Jurkat, Clone E6-1 (cell line): ENCODE results near the gene PGLYRP4.
"Not testable (repeated sequence)": the region's sequence is repeated elsewhere in the genome, so short reads cannot be mapped to it uniquely, and the experiment has no call there.

Source experiments
- DNase-seq: peaks from one replicate; pipeline ENCODE4 v3.0.0-alpha.2; 2011; ENCODE audit warnings: low read depth, low spot score
- H3K4me3 ChIP-seq: 2 replicates; pipeline ENCODE4 v1.5.1; 2011; ENCODE audit warnings: mild to moderate bottlenecking, low read length, control low read depth, moderate library complexity

Gene PGLYRP4

GRCh38 chr1:153359241-153359640 lies 10.6 kb upstream of the PGLYRP4 start:
- DNase-seq: no peak
- H3K4me3 ChIP-seq: no peak overlapping the region

- H3K4me3 ChIP-seq: no peak overlapping the region
- DNase-seq: no peak
These were observed 10.0 kb upstream of the PGLYRP4 start for GRCh38 chr1:153358691-153358975.

DNA sequence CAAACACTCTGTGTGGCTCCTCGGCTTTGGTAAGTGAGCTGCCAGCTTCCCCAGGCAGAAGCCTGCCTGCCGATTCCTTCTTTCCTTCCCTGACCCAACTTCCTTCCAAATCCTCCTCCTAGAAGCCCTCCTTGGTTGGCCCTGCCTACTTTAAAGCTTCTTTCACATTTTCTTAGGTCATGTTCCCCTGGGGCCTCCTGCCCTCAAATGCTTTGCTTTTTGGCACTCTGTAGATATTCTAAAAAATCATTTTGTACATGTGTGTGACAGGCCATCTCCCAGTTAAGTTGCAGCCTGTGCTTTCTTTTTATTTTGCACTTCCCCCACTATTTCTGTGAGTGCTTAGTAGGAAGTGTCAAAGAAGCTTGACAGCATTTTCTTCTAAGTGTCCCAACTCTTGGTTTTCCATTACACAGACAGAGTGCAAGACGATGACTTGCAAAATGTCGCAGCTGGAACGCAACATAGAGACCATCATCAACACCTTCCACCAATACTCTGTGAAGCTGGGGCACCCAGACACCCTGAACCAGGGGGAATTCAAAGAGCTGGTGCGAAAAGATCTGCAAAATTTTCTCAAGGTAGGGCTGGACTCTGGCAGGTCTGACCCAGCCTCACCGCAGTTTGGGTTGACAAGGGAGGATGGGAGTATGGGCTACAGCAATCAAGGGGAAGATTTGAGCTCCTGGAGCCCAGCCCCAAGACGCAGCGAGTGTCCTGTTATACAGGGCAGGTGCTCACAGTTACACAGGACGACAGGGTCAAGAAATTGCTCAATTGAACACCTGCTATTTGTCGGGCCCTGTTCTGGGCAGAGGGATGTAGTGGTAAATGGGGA lies 9.4 kb upstream of the PGLYRP4 start, which contains the start of gene S100A9:
Gene S100A9, plus strand, starts transcription at position 2 of the 838 bp plus-strand sequence. Its CDS starts 430 bp downstream, at position 432.
- DNase-seq: no peak
- H3K4me3 ChIP-seq: no peak within 1 kb of the TSS

- DNase-seq: no peak
- H3K4me3 ChIP-seq: no peak overlapping the region
These were observed 8.6 kb upstream of the PGLYRP4 start for GRCh38 chr1:153357076-153357852.

DNA sequence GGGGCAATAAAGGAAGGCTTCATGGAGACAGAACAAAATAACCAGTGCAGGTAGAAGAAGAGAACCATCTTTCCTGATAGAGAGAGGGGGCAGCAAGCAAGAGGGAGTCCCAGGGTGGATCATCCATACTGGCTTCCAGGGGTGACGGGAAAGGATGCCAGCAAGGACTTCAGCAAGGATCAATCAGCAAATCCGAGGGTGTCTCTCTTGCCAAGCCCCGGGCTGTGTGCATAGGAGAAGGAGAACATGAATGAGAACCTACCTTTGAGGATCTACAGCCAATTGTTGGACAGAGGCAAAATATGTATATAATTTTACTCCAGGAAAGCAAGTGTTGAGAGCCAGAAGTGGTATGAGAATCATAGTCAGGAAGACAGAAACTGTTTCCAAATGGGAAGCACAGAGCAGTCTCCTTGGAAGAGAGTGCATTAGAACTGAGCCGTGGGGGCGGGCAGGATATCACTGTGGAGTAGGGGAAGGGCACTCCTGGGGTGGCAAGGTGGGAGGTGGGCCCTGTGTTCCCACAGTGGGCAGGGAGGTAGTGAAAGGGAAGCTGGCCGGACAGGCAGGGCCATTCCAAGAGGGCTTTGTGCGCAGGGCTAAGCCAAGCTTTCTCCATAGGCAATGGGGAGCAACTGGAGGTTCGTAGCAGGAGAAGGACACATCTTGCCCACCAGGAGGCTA lies 7.9 kb upstream of the PGLYRP4 start:
- H3K4me3 ChIP-seq: no peak overlapping the region
- DNase-seq: no peak

GRCh38 chr1:153355445-153356071 lies 6.9 kb upstream of the PGLYRP4 start:
- H3K4me3 ChIP-seq: no peak overlapping the region

GRCh38 chr1:153354515-153355193 lies 6.0 kb upstream of the PGLYRP4 start:
- H3K4me3 ChIP-seq: no peak overlapping the region
- no peak for DNase-seq

More at GRCh38 chr1:153355445-153356071, 6.9 kb upstream of the PGLYRP4 start:
- peak; percentile 35 for DNase-seq

DNA sequence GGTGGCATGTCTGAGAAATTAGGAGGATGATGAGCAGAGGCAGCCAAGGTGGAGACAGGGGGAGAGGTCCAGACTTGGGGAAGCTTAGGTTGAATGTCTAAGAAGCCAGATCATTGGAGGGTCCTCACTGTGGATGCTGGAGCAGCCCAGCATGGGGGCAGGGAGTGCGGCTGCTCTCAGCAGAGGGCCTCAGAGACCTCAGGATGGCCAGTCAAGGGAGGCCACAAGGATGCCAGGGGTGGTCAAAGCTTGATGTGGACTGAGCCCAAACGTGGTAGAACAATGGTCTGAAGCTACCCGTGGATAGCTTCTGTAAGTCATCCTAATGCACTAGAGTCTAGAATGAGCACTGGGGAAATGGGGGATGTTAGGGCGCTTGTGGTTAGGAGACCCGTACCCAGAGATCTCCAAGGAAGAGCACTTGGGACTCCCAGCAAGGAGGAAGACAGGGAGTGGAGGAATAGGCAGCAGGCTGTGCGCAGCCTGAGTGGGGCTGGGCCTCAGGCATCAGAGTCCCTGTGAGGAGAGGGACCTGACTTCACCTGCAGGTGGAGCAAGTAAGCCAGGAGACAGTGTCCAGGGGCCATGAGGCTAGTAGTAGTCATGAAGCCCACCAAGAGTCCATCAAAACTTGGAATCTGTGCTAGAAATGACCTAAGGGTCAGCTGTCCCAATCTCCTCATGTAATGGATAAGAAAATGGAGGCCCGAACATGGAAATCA lies 4.7 kb upstream of the PGLYRP4 start:
- no peak overlapping the region for H3K4me3 ChIP-seq
- DNase-seq: no peak

DNA sequence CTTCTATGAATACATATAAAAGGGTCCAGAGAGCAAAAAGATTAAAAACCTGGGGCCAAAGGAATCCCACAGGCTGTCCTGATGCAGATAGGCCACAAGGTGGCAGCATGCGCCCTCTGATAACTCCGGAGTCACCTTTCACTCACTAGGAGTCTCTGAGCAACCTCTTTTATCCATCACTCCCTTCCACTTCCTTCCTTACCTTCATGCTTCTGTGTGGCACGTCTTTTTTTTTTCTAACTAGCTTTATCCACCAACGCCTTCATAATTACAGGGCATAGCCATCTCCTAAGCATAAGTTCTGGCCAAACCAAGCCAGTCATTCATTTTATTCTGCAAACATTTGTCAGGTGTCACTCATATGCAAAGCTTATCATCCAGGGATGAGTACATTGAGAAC lies 3.9 kb upstream of the PGLYRP4 start:
- H3K4me3 ChIP-seq: no peak overlapping the region
- peak; percentile 71 for DNase-seq

GRCh38 chr1:153350321-153350957 lies 1.8 kb upstream of the PGLYRP4 start:
- DNase-seq: no peak
- no peak overlapping the region for H3K4me3 ChIP-seq

DNA sequence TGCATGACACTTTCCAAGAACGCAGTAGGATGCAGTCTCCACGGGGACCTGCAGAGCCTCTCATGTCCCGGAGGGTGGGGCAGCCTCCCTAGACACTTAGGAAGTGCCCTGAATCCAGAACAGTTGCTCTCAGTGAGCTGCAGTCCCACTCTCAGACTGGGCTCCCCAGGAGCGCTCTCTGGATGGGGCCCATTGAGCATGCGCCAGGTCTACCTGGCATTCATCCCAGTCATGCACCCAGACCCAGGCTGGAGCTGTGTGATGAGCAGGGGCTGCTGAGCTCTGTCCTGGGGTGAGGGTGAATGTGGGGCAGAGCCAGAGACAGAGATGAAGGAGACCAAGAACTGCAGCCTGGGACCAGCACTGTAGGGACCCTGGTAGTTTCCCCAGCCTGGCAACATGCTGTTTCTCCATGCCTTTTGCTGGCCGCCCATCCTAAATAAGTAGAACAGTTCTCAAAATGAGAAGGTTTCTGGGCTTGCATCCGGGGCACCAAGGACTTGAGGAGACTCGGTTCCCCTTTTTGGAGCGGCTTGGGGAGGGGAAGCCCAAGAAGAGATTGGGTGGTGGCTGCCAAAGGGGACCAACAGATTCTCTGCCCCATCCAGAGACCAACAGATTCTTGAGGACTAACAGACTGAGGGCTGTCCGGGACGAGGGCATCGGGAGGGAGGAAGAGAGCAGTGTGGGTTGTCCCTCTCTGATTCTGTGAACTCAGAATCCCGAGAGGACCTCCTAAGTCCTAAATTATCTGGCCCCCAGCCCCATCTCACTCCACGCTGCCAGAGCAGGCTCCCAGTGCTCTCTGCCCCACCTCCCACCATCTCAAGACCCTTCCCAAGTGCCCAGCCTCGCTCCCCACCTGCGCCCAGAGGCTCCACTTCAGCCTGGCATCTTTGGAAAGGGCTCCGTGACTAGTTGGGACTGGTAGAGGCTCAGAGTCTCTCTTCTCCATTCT lies 1.0 kb upstream of the PGLYRP4 start:
- H3K4me3 ChIP-seq: no peak overlapping the region
- no peak for DNase-seq

GRCh38 chr1:153347856-153348255 lies 785 bp downstream of the PGLYRP4 start:
- no peak for DNase-seq
- no peak overlapping the region for H3K4me3 ChIP-seq

GRCh38 chr1:153347049-153347448 lies 1.6 kb downstream of the PGLYRP4 start:
- H3K4me3 ChIP-seq, DNase-seq: not testable (repeated sequence)

DNA sequence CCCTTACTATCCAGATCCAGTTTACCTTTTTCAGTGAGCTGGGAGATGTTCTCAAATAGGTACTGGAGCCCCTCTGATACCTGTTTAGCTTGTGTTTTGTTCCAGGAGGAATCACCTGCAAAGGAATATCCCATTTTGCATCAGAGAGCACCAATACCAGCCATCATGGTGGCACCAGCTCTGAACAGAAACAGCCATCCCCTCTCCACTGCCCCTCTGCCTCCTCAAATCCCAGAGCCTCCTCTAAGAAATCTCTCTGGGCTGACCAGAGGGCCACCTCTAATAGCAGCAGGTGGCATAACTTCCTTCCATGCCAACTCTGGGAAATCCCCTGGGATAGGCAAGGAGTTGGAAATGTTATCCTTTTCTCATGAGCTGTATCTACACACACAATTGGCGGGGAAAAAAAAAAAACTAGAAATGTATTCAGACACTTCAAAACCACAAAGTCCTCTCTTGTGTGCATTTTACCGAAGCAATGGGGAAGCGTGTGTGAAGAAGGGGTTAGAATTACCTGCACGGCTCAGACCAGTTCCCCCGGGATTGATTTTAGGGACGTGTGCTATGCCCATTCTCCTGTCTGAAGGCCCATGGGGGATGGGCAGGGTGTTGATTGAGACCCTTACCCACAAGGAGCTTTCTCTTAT lies 2.4 kb downstream of the PGLYRP4 start:
- DNase-seq: peak; percentile 42
- peak overlapping the region; percentile 32 for H3K4me3 ChIP-seq

- peak overlapping the region; percentile 32 for H3K4me3 ChIP-seq
These were observed 3.2 kb downstream of the PGLYRP4 start for GRCh38 chr1:153345187-153346076.

GRCh38 chr1:153344718-153345025 lies 4.0 kb downstream of the PGLYRP4 start:
- H3K4me3 ChIP-seq: no peak overlapping the region
- DNase-seq: peak; percentile 61

More at GRCh38 chr1:153345187-153346076, 3.2 kb downstream of the PGLYRP4 start:
- peak; percentile 68 for DNase-seq
